Neuronal stem cell (in vitro differentiated cells): ENCODE data around the gene RNF214.

Source experiments
- DNase-seq: peaks from one replicate; pipeline ENCODE4 v3.0.0-alpha.2; 2013; ENCODE audit warnings: low spot score
- H2AFZ ChIP-seq: one replicate; pipeline ENCODE4 v1.6.1; 2013; ENCODE audit warnings: mild to moderate bottlenecking, low read length, inconsistent platforms
- H2AK5ac ChIP-seq: 2 replicates; pipeline ENCODE4 v1.6.1; 2013; ENCODE audit warnings: low read depth, mild to moderate bottlenecking, inconsistent platforms, low read length, moderate library complexity, mixed read lengths
- H2BK120ac ChIP-seq: 2 replicates; pipeline ENCODE4 v1.6.1; 2013; ENCODE audit warnings: low read depth, mild to moderate bottlenecking, inconsistent platforms, low read length, moderate library complexity, mixed read lengths
- H2BK12ac ChIP-seq: one replicate; pipeline ENCODE4 v1.6.1; 2013; ENCODE audit warnings: low read length, inconsistent platforms
- H2BK15ac ChIP-seq: 2 replicates; pipeline ENCODE4 v1.6.1; 2013; ENCODE audit warnings: mild to moderate bottlenecking, low read length, inconsistent platforms, mixed read lengths
- H2BK5ac ChIP-seq: one replicate; pipeline ENCODE4 v1.6.1; 2013; ENCODE audit warnings: inconsistent platforms, mild to moderate bottlenecking, low read length, moderate library complexity
- H3K14ac ChIP-seq: one replicate; pipeline ENCODE4 v1.6.1; 2013; ENCODE audit warnings: low read length, inconsistent platforms
- H3K18ac ChIP-seq: 2 replicates; pipeline ENCODE4 v1.6.1; 2013; ENCODE audit warnings: low read length, inconsistent platforms
- H3K23ac ChIP-seq: 2 replicates; pipeline ENCODE4 v1.6.1; 2013; ENCODE audit warnings: low read depth, mild to moderate bottlenecking, mixed read lengths, low read length, inconsistent platforms; ENCODE audit not compliant: poor library complexity
- H3K27ac ChIP-seq: replicated peaks from 3 replicates; pipeline ENCODE4 v1.5.1; 2013; ENCODE audit warnings: low read length, inconsistent platforms
- H3K27me3 ChIP-seq, 3 experiments: 2 replicates each; pipeline ENCODE4 v1.6.1; 2013; ENCODE audit warnings: low read length in 3 of 3, mild to moderate bottlenecking in 2 of 3, inconsistent platforms in 1 of 3, low read depth in 1 of 3, mixed read lengths in 1 of 3, moderate library complexity in 1 of 3; ENCODE audit not compliant: control insufficient read depth in 3 of 3, insufficient read depth in 3 of 3
- H3K36me3 ChIP-seq, 2 donors: replicated peaks in 1 of 2; 2 replicates each; pipeline ENCODE4 v1.6.1; 2013; ENCODE audit warnings: low read length in 2 of 2; ENCODE audit not compliant: control insufficient read depth in 2 of 2, insufficient read depth in 2 of 2
- H3K4ac ChIP-seq: 2 replicates; pipeline ENCODE4 v1.6.1; 2013; ENCODE audit warnings: inconsistent platforms, mild to moderate bottlenecking, low read length, moderate library complexity
- H3K4me1 ChIP-seq, 2 donors: 1 replicate in 1 of 2; 2 replicates in 1 of 2; pipeline ENCODE4 v1.6.1; 2013; ENCODE audit warnings: low read length in 2 of 2, low read depth in 1 of 2; ENCODE audit not compliant: control insufficient read depth in 2 of 2, insufficient read depth in 1 of 2
- H3K4me2 ChIP-seq: one replicate; pipeline ENCODE4 v1.6.1; 2013; ENCODE audit warnings: mild to moderate bottlenecking, low read length, inconsistent platforms; ENCODE audit not compliant: insufficient read depth, poor library complexity, severe bottlenecking
- H3K4me3 ChIP-seq, 2 donors: 2 replicates each; pipeline ENCODE4 v1.5.1; 2013; ENCODE audit warnings: low read length in 2 of 2, mild to moderate bottlenecking in 2 of 2, inconsistent platforms in 1 of 2, moderate library complexity in 1 of 2
- H3K79me1 ChIP-seq: one replicate; pipeline ENCODE4 v1.6.1; 2013; ENCODE audit warnings: low read depth, mild to moderate bottlenecking, inconsistent platforms, low read length, moderate library complexity
- H3K9ac ChIP-seq: one replicate; pipeline ENCODE4 v1.6.1; 2013; ENCODE audit warnings: mild to moderate bottlenecking, low read depth, low read length, inconsistent platforms; ENCODE audit not compliant: poor library complexity
- H3K9me3 ChIP-seq, 2 donors: replicated peaks in 1 of 2; 2 replicates each; pipeline versions ENCODE3 to v1.6.1; 2013; ENCODE audit warnings: low read length in 2 of 2, mild to moderate bottlenecking in 2 of 2, inconsistent platforms in 1 of 2, low read depth in 1 of 2, mixed read lengths in 1 of 2, moderate library complexity in 1 of 2; ENCODE audit not compliant: control insufficient read depth in 2 of 2, insufficient read depth in 1 of 2
- H4K8ac ChIP-seq: one replicate; pipeline ENCODE4 v1.6.1; 2013; ENCODE audit warnings: low read depth, mild to moderate bottlenecking, inconsistent platforms, low read length, moderate library complexity
- H4K91ac ChIP-seq: one replicate; pipeline ENCODE4 v1.6.1; 2013; ENCODE audit warnings: low read length, low read depth, mild to moderate bottlenecking, inconsistent platforms; ENCODE audit not compliant: poor library complexity
- WGBS, 2 donors: extraction: QIAGEN DNeasy Blood & Tissue Kit; methylation state at CpG; one replicate each; pipeline ENCODE4 v1.1.7; 2013; ENCODE audit warnings: missing lambda C conversion rate in 2 of 2, mixed read lengths in 1 of 2; ENCODE audit not compliant: insufficient read length in 2 of 2, insufficient replicate concordance in 1 of 2; ENCODE audit errors: extremely low coverage in 2 of 2; 5-methylcytosine and 5-hydroxymethylcytosine counted together

Gene RNF214

GRCh38 chr11:117195258-117195657 is 37.2 kb upstream of the RNF214 start:
- H3K27ac ChIP-seq, result no peak overlapping the region
- no peak for DNase-seq
- no peak overlapping the region for H3K4ac ChIP-seq
- H3K18ac ChIP-seq, result no peak overlapping the region
- H3K4me2 ChIP-seq, result no peak overlapping the region
- peaks cover 12 to 22% of the 10 kb centered on the region in 2 donors for H3K4me1 ChIP-seq
- no peaks in the 10 kb centered on the region for H3K79me1 ChIP-seq
- H4K8ac ChIP-seq, result no peak overlapping the region
- H3K9me3 ChIP-seq, result no peaks in the 10 kb centered on the region
- no peak overlapping the region for H2BK5ac ChIP-seq
- no CpG with 5 or more reads among the region's 4 CpGs for WGBS, 2 donors
- H3K9ac ChIP-seq, result no peak overlapping the region
- no peaks in the 10 kb centered on the region for H3K27me3 ChIP-seq
- H4K91ac ChIP-seq, result no peak overlapping the region
- H2BK15ac ChIP-seq, result no peak overlapping the region
- H3K36me3 ChIP-seq, result peaks cover 10 to 20% of the 10 kb centered on the region in 2 donors
- H2BK12ac ChIP-seq, result no peak overlapping the region
- no peak overlapping the region for H3K14ac ChIP-seq
- no peak overlapping the region for H2AK5ac ChIP-seq
- no peak overlapping the region for H2AFZ ChIP-seq
- H3K4me3 ChIP-seq, result no peak overlapping the region
- H2BK120ac ChIP-seq, result no peak overlapping the region
- H3K23ac ChIP-seq, result no peak overlapping the region

- Histone ChIP-seq H3K9ac (no peak overlapping the region), H2BK120ac (no peak overlapping the region)
These were observed 36.7 kb upstream of the RNF214 start for GRCh38 chr11:117195761-117196160.

GRCh38 chr11:117197006-117197405 is 35.5 kb upstream of the RNF214 start:
- Histone ChIP-seq H2AK5ac (no peak overlapping the region), H4K91ac (no peak overlapping the region), H3K4me1 (peaks cover 12 to 35% of the 10 kb centered on the region in 2 donors), H3K4ac (no peak overlapping the region), H3K27me3 (no peaks in the 10 kb centered on the region), H2AFZ (no peak overlapping the region), H3K9me3 (no peaks in the 10 kb centered on the region), H3K27ac (no peak overlapping the region), H3K18ac (no peak overlapping the region), H2BK5ac (no peak overlapping the region), H3K14ac (no peak overlapping the region), H3K23ac (no peak overlapping the region), H3K9ac (no peak overlapping the region), H3K4me3 (no peak overlapping the region), H3K79me1 (no peaks in the 10 kb centered on the region), H2BK120ac (no peak overlapping the region), H3K4me2 (no peak overlapping the region), H3K36me3 (peaks cover 6 to 13% of the 10 kb centered on the region in 2 donors), H2BK15ac (no peak overlapping the region), H2BK12ac (no peak overlapping the region), H4K8ac (no peak overlapping the region)
- WGBS, 2 donors, result no CpG with 5 or more reads among the region's 7 CpGs
- DNase-seq, result no peak

More at GRCh38 chr11:117195761-117196160, 36.7 kb upstream of the RNF214 start:
- Histone ChIP-seq H3K9me3 (no peaks in the 10 kb centered on the region), H3K14ac (no peak overlapping the region), H3K79me1 (no peaks in the 10 kb centered on the region), H3K4ac (no peak overlapping the region), H2BK5ac (no peak overlapping the region), H3K27ac (no peak overlapping the region), H3K4me2 (no peak overlapping the region), H4K91ac (no peak overlapping the region), H2AK5ac (no peak overlapping the region), H3K18ac (no peak overlapping the region), H3K4me1 (peaks cover 12 to 26% of the 10 kb centered on the region in 2 donors), H3K36me3 (peaks cover 6 to 17% of the 10 kb centered on the region in 2 donors), H2AFZ (no peak overlapping the region), H4K8ac (no peak overlapping the region), H3K4me3 (no peak overlapping the region), H2BK15ac (no peak overlapping the region), H2BK12ac (no peak overlapping the region), H3K27me3 (no peaks in the 10 kb centered on the region), H3K23ac (no peak overlapping the region)
- WGBS, 2 donors, result no CpG with 5 or more reads among the region's 19 CpGs
- DNase-seq, result no peak

GRCh38 chr11:117197516-117198456 is 34.7 kb upstream of the RNF214 start:
- Histone ChIP-seq H3K4me1 (peaks cover 12 to 35% of the 10 kb centered on the region in 2 donors), H3K9ac (no peak overlapping the region), H2BK5ac (no peak overlapping the region), H2BK120ac (no peak overlapping the region), H2AFZ (no peak overlapping the region), H3K27ac (peak overlapping the region; percentile 42), H3K4me3 (no peak overlapping the region), H3K9me3 (no peaks in the 10 kb centered on the region), H2AK5ac (peak overlapping the region; percentile 67), H2BK15ac (no peak overlapping the region), H3K4me2 (no peak overlapping the region), H3K27me3 (no peaks in the 10 kb centered on the region), H4K91ac (no peak overlapping the region), H3K36me3 (peaks cover 6% of the 10 kb centered on the region in 2 donors), H3K79me1 (no peaks in the 10 kb centered on the region), H3K14ac (no peak overlapping the region), H3K18ac (peak overlapping the region; percentile 62), H3K4ac (no peak overlapping the region), H2BK12ac (no peak overlapping the region), H3K23ac (peak overlapping the region; percentile 62), H4K8ac (no peak overlapping the region)
- no peak for DNase-seq
- no CpG with 5 or more reads among the region's 17 CpGs for WGBS, 2 donors
